Skin epidermis (tissue), 12 donors: Measurements from ENCODE around the gene RPIA.
A peak's percentile ranks its signal among the peaks of the same experiment; 100 is the strongest.

Experiments used
- H3K27ac ChIP-seq, 21 experiments: fragments of 200-600 bp; sonication (generic) in 11 of 21; one replicate each; pipeline ENCODE4 v1.5.0; 2020; ENCODE audit warnings: mild to moderate bottlenecking in 3 of 21, inconsistent platforms in 2 of 21, moderate library complexity in 2 of 21
- H3K4me3 ChIP-seq, 7 experiments: fragments of 200-600 bp; sonication (generic) in 2 of 7; one replicate each; pipeline ENCODE4 v1.5.0; 2020; ENCODE audit warnings: inconsistent platforms in 2 of 7, mild to moderate bottlenecking in 2 of 7, moderate library complexity in 1 of 7

Gene RPIA

GRCh38 chr2:88683160-88684021 is 8.1 kb upstream of the RPIA start:
- H3K27ac ChIP-seq = no peak overlapping the region

GRCh38 chr2:88684519-88684918 is 7.0 kb upstream of the RPIA start:
- Histone ChIP-seq H3K27ac (no peak overlapping the region), H3K4me3 (no peak overlapping the region)

More at GRCh38 chr2:88683160-88684021, 8.1 kb upstream of the RPIA start:
- H3K4me3 ChIP-seq = no peak overlapping the region

GRCh38 chr2:88686320-88686719 is 5.2 kb upstream of the RPIA start:
- H3K4me3 ChIP-seq = no peak overlapping the region
- H3K27ac ChIP-seq = no peak overlapping the region

- Histone ChIP-seq H3K27ac (no peak overlapping the region), H3K4me3 (no peak overlapping the region)
These were observed 4.1 kb upstream of the RPIA start for GRCh38 chr2:88687384-88687783.

- H3K27ac ChIP-seq = peak overlapping the region in 20 of 21 experiments; percentile 25 to 85 (median 78)
- H3K4me3 ChIP-seq = peak overlapping the region; percentile 61 to 90 (median 76)
These were observed 708 bp upstream of the RPIA start for GRCh38 chr2:88690591-88691338.

GRCh38 chr2:88692187-88692586 is 714 bp downstream of the RPIA start:
- Histone ChIP-seq H3K4me3 (peak overlapping the region; percentile 61 to 90 (median 76)), H3K27ac (peak overlapping the region in 20 of 21 experiments; percentile 31 to 85 (median 78))

GRCh38 chr2:88693911-88694414 is 2.5 kb downstream of the RPIA start:
- H3K27ac ChIP-seq = no peak overlapping the region

GRCh38 chr2:88696611-88697010 is 5.1 kb downstream of the RPIA start:
- Histone ChIP-seq H3K27ac (no peak overlapping the region), H3K4me3 (no peak overlapping the region)

More at GRCh38 chr2:88693911-88694414, 2.5 kb downstream of the RPIA start:
- no peak overlapping the region for H3K4me3 ChIP-seq

- H3K4me3 ChIP-seq = no peak overlapping the region
- H3K27ac ChIP-seq = no peak overlapping the region
These were observed 6.0 kb downstream of the RPIA start for GRCh38 chr2:88697370-88698026.

- no peak overlapping the region for H3K4me3 ChIP-seq
These were observed 6.5 kb downstream of the RPIA start for GRCh38 chr2:88698027-88698413.

GRCh38 chr2:88698498-88699233 is 7.2 kb downstream of the RPIA start:
- H3K4me3 ChIP-seq = no peak overlapping the region
- peak overlapping the region in 1 of 21 experiments; percentile 23 for H3K27ac ChIP-seq

More at GRCh38 chr2:88698027-88698413, 6.5 kb downstream of the RPIA start:
- H3K27ac ChIP-seq = no peak overlapping the region

GRCh38 chr2:88707003-88707402 is 15.5 kb downstream of the RPIA start:
- no peak overlapping the region for H3K27ac ChIP-seq
- no peak overlapping the region for H3K4me3 ChIP-seq

GRCh38 chr2:88709181-88709631 is 17.7 kb downstream of the RPIA start:
- H3K27ac ChIP-seq = peak overlapping the region in 1 of 21 experiments; percentile 7
- no peak overlapping the region for H3K4me3 ChIP-seq

GRCh38 chr2:88711289-88711688 is 19.8 kb downstream of the RPIA start:
- H3K27ac ChIP-seq = no peak overlapping the region
- H3K4me3 ChIP-seq = no peak overlapping the region

GRCh38 chr2:88711897-88712296 is 20.4 kb downstream of the RPIA start:
- Histone ChIP-seq H3K4me3 (no peak overlapping the region), H3K27ac (no peak overlapping the region)

- H3K4me3 ChIP-seq = no peak overlapping the region
- no peak overlapping the region for H3K27ac ChIP-seq
These were observed 21.9 kb downstream of the RPIA start for GRCh38 chr2:88713408-88713807.

- no peak overlapping the region for H3K4me3 ChIP-seq
- no peak overlapping the region for H3K27ac ChIP-seq
These were observed 23.2 kb downstream of the RPIA start for GRCh38 chr2:88714667-88715066.

GRCh38 chr2:88720399-88720798 is 28.9 kb downstream of the RPIA start:
- Histone ChIP-seq H3K27ac (no peak overlapping the region), H3K4me3 (no peak overlapping the region)

- H3K4me3 ChIP-seq = no peak overlapping the region
- no peak overlapping the region for H3K27ac ChIP-seq
These were observed 29.8 kb downstream of the RPIA start for GRCh38 chr2:88721268-88721667.
